IPS-15b (cell line): ENCODE data around the gene DCDC2C.

Experiments used
- H3K27me3 ChIP-seq: one replicate; pipeline ENCODE4 v1.6.1; 2013; ENCODE audit warnings: low read length; ENCODE audit not compliant: control insufficient read depth, insufficient read depth
- H3K36me3 ChIP-seq: one replicate; pipeline ENCODE4 v1.6.1; 2013; ENCODE audit warnings: low read length; ENCODE audit not compliant: control insufficient read depth, insufficient read depth
- H3K4me1 ChIP-seq: one replicate; pipeline ENCODE4 v1.6.1; 2013; ENCODE audit warnings: mild to moderate bottlenecking, low read length; ENCODE audit not compliant: control insufficient read depth, insufficient read depth
- H3K4me3 ChIP-seq: one replicate; pipeline ENCODE4 v1.5.1; 2013; ENCODE audit warnings: low read depth, low read length
- H3K9ac ChIP-seq: one replicate; pipeline ENCODE4 v1.6.1; 2013; ENCODE audit warnings: low read depth, mild to moderate bottlenecking, low read length
- H3K9me3 ChIP-seq: one replicate; pipeline ENCODE4 v1.6.1; 2013; ENCODE audit warnings: mild to moderate bottlenecking, low read length; ENCODE audit not compliant: control insufficient read depth, insufficient read depth

The DCDC2C gene

DNA sequence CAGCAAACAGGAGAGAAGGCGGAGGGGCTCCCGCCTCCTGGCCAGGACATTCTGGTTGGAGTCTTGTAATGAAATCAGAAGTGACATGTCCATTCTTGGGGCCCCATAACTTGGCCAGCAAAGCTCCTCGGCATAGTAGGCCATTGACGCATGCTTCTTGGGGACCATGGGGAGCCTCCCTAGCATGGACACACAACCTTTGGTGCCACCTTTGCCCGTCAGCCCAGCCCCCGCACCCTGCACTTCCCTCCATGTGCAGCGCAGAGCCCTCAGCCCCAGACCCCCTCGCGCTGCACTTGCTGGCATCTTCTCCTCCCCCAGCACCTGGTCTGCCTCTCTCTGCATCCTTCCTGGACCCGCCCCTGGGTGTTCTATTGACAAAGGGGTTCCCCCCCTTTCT, 23.1 kb downstream of the DCDC2C start:
- Histone ChIP-seq H3K27me3 (no peaks in the 10 kb centered on the region), H3K4me3 (no peak overlapping the region)

DNA sequence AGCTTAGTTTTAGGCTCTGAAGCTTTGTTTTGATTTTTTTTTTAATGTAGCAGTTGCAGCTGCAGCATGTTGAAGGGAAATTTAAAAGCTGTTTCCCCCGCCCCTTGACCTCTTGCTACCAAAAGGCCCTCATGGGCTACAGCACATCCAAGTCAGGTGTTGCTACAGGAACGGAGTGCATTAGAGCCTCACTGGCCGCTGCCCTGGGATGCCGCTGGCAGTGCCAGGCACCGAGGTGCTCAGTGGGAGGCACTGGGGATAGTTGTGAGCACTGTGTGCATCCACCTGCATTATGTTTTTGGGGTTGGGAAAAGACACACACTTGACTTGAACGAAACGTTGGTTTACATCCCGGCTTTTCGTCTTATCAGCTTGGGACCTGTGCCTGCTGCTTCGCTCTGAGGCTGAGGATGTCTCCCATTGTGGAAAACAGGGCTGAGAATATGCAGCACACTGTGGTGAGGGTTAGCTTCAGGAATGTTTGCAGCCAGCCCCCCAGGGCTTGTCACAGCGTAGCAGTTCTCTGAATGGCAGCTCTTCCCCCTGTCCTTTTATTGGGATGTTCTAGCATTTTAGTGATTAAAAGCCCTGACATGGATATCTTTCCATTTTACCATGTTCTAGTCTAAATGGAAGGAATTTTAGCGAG, 24.1 kb downstream of the DCDC2C start:
- no peaks in the 10 kb centered on the region for H3K27me3 ChIP-seq
- H3K4me1 ChIP-seq = peaks cover 8% of the 10 kb centered on the region
- H3K9ac ChIP-seq = no peak overlapping the region
- no peaks in the 10 kb centered on the region for H3K36me3 ChIP-seq
- no peaks in the 10 kb centered on the region for H3K9me3 ChIP-seq
- H3K4me3 ChIP-seq = peak overlapping the region; percentile 14

More for the DNA sequence above, 23.1 kb downstream of the DCDC2C start:
- no peaks in the 10 kb centered on the region for H3K9me3 ChIP-seq
- no peaks in the 10 kb centered on the region for H3K36me3 ChIP-seq
- peaks cover 8% of the 10 kb centered on the region for H3K4me1 ChIP-seq
- H3K9ac ChIP-seq = no peak overlapping the region

DNA sequence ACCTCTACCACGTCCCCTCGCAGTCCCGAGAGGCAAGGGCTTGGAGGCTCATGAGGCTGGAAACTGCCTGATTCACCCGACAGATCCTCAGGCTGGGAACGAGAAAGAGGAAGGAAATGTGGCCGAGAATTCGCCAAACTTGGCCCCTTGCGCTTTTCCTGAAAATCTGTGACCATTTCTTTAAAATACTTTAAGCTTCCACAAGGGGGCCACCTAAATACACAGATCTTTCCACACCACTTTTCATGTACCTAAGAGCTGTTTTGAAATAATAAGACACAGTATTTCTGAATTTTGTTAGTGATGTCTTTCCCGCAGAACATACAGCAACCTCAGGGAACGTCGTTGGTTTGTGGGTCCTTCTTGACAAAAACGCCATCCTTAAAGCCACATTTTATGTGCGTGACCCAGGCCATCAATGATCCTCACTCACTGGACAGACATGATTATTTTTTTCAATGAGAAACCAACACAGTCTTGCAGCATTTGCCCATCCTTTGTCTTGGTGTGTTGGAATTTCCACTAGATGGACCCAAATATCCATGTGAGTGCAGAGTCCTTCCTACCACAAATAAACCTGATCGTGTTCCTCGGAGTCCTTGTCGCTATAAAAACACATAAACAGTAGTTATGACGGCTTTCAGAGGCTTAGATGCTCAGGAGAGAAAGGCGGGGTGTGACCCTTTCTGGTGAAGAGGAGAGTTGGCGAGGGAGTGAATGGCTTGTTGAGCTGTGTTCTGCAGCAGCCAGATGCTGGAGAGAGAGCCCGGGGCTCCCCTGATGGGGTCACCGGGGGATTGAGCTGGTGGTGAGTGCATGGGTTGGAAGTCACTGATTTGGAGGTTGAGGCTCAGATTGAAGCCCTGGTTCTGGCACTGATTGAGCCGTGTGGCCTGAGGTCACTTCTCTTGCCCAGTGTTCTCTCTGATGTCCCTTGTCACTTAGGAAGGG, 25.0 kb downstream of the DCDC2C start:
- Histone ChIP-seq H3K9me3 (no peaks in the 10 kb centered on the region), H3K9ac (no peak overlapping the region), H3K4me1 (peaks cover 8% of the 10 kb centered on the region), H3K4me3 (peak overlapping the region; percentile 14), H3K27me3 (no peaks in the 10 kb centered on the region), H3K36me3 (no peaks in the 10 kb centered on the region)

DNA sequence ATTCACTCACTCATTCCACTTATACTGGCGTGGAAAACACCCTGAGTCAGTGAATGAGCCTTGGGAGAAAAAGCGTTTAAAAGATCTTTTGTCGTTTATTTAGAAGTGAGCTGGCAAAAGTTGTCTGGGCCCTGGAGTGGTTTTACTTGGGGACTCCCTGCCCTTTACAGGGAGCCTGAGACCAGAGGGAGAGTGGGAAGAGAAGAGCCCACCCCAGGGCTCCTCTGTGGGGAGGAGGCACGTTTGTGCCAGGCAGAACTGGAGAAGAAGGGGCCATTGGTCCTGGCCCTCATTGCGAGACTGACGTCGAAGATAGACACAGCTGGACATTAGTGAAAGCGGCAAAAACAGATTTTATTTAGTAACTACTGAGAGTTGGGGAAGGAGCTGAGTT, 25.7 kb downstream of the DCDC2C start:
- H3K4me3 ChIP-seq = no peak overlapping the region
- no peaks in the 10 kb centered on the region for H3K9me3 ChIP-seq
- H3K27me3 ChIP-seq = no peaks in the 10 kb centered on the region
- peaks cover 8% of the 10 kb centered on the region for H3K4me1 ChIP-seq
- H3K36me3 ChIP-seq = no peaks in the 10 kb centered on the region
- no peak overlapping the region for H3K9ac ChIP-seq

DNA sequence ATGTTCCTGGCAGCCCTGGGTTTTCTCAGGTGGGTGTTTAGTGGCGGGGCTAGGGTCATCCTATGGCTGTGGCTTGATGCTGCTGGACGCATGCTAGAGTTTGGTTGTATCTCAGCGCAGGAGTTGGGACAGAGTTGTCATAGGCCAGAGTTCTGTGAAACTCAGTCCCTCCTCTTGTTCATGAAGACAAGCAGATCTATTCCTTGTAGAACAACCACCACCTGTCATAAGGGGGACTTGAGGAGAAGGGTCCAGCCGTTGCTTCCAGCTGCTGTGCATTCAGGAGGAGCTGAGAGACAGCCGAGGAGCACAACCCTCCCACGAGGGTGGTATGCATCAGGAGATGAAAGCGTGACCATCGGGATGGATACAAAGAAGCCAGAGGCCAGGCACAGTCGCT, 26.4 kb downstream of the DCDC2C start:
- Histone ChIP-seq H3K27me3 (no peaks in the 10 kb centered on the region), H3K9me3 (no peaks in the 10 kb centered on the region), H3K36me3 (no peaks in the 10 kb centered on the region), H3K4me1 (peaks cover 8% of the 10 kb centered on the region), H3K9ac (no peak overlapping the region), H3K4me3 (no peak overlapping the region)

DNA sequence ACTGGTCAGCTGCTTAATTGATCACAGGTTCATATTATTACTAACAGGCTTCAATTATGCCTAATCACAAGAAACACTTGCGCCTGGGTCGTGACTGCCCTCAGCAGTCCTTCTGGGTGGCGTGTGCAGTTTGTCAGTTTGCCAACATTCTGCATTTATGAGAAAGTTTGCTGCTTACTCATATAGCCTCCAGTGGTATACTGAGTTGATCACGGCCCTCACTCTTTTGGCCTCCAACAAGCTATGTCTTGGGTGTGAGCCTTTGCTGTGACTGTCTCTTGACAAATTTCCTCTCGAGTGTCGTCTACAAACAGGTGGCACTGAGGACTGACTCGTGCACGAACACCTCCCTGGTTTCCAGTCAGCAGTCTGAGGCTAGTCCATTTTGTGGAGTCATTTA, 27.3 kb downstream of the DCDC2C start:
- H3K27me3 ChIP-seq = no peaks in the 10 kb centered on the region
- no peak overlapping the region for H3K4me3 ChIP-seq
- no peaks in the 10 kb centered on the region for H3K36me3 ChIP-seq
- H3K9ac ChIP-seq = no peak overlapping the region
- peaks cover 8% of the 10 kb centered on the region for H3K4me1 ChIP-seq
- H3K9me3 ChIP-seq = no peaks in the 10 kb centered on the region

DNA sequence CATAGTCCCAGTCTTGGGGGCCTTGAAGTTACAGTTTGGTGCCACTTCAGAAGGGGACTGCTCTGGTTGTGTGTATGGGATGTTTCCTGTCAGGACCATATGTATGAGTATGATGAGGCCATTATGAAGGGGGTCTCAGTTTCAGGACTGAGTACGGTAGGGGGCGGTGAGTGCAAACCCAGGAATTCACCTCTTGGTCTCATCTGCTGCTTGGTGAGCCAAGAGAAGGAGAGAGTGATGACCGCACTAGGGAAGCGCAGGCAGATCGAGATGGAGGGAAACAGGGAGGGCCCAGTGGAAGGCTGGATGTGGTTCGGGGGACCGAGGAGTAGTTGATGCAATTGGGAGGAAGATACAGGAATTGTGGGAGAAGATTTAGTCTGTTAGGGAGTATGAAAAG, 28.5 kb downstream of the DCDC2C start:
- Histone ChIP-seq H3K9me3 (no peaks in the 10 kb centered on the region), H3K36me3 (no peaks in the 10 kb centered on the region), H3K4me1 (peaks cover 8% of the 10 kb centered on the region), H3K4me3 (no peak overlapping the region), H3K27me3 (no peaks in the 10 kb centered on the region), H3K9ac (no peak overlapping the region)

DNA sequence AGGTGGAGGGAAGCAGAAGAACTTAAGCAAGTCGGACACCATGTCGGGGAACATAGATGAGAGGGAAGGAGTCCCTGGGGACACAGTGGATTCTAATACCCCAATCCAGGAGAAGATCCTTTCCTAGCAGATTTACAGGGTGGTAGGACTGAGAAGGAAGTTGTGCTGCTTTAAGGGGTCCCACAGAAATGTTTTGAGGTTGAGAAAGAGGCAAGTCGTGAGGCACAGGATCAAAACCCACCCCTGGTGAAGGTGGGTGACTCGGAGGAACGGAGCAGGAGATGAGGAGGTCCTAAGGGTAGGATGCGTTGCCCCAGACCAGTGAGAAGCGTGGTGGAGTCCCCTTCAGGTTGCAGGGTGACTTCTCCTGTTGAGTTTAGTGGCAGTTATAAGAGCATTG, 32.7 kb downstream of the DCDC2C start:
- no peaks in the 10 kb centered on the region for H3K9me3 ChIP-seq
- no peaks in the 10 kb centered on the region for H3K36me3 ChIP-seq
- no peaks in the 10 kb centered on the region for H3K4me1 ChIP-seq
- H3K4me3 ChIP-seq = no peak overlapping the region
- no peaks in the 10 kb centered on the region for H3K27me3 ChIP-seq
- H3K9ac ChIP-seq = no peak overlapping the region

DNA sequence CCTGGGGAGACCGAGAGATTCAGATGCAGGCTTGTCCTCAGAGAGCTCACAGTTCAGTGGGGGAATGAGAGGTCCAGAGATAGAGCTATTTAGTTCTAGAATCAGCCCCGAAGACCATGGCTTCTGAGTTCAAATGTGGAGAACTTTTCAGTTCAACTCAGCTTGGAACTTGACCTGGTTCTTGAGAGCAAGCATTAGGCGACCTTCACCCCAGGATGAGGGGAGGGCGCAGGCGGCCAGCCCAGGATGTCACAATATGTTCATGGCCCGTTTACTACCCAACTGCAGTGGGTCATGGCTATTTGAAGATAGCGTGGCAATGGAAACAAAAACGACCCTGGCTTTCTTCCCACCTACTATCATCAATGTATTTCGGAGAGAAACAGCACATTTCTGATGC, 33.8 kb downstream of the DCDC2C start:
- H3K36me3 ChIP-seq = no peaks in the 10 kb centered on the region
- H3K27me3 ChIP-seq = no peaks in the 10 kb centered on the region
- no peak overlapping the region for H3K9ac ChIP-seq
- H3K4me1 ChIP-seq = no peaks in the 10 kb centered on the region
- no peak overlapping the region for H3K4me3 ChIP-seq
- no peaks in the 10 kb centered on the region for H3K9me3 ChIP-seq

DNA sequence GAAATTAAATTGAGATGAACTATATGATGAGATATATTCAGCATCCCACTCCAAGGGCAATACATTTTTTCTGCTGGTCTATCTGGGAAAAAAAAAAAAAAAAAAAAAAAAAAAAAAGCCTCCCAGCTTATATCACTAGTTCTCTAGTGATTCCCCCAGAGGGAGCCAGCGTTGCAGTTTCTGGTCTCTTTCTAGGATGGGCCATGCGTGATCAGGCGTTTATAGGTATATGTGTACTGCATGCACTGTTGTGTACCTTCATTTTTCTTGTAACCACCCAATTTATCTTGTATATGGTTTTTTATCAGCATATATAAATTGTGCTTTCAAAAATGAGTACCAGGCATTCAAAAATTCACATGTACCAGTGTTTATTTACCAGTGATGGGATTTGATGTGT, 35.1 kb downstream of the DCDC2C start:
- Histone ChIP-seq H3K4me1 (no peaks in the 10 kb centered on the region), H3K4me3 (no peak overlapping the region), H3K27me3 (no peaks in the 10 kb centered on the region), H3K9me3 (no peaks in the 10 kb centered on the region), H3K9ac (no peak overlapping the region), H3K36me3 (no peaks in the 10 kb centered on the region)

DNA sequence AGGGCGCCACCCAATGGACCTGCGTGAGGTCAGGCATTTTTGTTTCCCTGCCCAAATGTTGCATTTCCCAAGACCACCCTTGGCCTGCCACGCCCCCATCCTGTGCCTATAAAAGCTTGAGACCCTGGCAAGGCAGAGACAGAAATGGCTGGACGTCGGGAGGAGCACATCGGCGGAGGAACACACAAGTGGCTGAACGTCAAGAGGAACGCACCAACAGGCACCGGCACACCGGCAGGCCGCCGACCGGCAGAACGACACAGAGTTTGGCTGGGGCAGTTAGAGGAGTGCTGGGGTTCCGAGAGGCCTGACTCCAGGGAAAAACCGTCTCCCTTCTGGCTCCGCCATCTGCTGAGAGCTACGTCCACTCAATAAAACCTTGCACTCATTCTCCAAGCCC, 35.9 kb downstream of the DCDC2C start:
- no peaks in the 10 kb centered on the region for H3K4me1 ChIP-seq
- no peaks in the 10 kb centered on the region for H3K27me3 ChIP-seq
- H3K9ac ChIP-seq = no peak overlapping the region
- H3K9me3 ChIP-seq = no peaks in the 10 kb centered on the region
- H3K4me3 ChIP-seq = no peak overlapping the region
- H3K36me3 ChIP-seq = no peaks in the 10 kb centered on the region

DNA sequence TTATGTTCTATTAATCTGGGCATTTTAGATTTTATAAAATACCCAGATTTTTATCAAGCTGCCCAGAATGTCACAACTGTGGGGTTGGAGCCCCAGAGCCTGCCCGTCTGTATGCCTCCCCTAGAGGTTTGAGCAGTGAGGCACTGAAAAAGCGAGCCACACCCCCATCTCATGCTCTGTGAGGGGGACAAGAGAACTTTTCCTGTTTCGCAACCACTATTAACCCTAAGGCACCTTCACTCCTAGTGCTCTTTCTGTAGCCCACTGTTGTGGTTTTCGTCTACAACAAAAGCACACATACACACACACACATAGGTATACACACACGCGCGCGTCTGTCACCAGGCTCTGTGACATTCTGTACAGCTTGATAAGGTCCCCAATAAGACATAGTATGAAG, 38.0 kb downstream of the DCDC2C start:
- Histone ChIP-seq H3K9me3 (no peaks in the 10 kb centered on the region), H3K36me3 (no peaks in the 10 kb centered on the region), H3K27me3 (no peaks in the 10 kb centered on the region), H3K4me1 (no peaks in the 10 kb centered on the region), H3K9ac (no peak overlapping the region), H3K4me3 (no peak overlapping the region)
